ENCODE results near the gene ROM1.
"Not testable (repeated sequence)": the region's sequence is repeated elsewhere in the genome, so short reads cannot be mapped to it uniquely, and the experiment has no call there.

ROM1 gene, protein sequence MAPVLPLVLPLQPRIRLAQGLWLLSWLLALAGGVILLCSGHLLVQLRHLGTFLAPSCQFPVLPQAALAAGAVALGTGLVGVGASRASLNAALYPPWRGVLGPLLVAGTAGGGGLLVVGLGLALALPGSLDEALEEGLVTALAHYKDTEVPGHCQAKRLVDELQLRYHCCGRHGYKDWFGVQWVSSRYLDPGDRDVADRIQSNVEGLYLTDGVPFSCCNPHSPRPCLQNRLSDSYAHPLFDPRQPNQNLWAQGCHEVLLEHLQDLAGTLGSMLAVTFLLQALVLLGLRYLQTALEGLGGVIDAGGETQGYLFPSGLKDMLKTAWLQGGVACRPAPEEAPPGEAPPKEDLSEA

DNA sequence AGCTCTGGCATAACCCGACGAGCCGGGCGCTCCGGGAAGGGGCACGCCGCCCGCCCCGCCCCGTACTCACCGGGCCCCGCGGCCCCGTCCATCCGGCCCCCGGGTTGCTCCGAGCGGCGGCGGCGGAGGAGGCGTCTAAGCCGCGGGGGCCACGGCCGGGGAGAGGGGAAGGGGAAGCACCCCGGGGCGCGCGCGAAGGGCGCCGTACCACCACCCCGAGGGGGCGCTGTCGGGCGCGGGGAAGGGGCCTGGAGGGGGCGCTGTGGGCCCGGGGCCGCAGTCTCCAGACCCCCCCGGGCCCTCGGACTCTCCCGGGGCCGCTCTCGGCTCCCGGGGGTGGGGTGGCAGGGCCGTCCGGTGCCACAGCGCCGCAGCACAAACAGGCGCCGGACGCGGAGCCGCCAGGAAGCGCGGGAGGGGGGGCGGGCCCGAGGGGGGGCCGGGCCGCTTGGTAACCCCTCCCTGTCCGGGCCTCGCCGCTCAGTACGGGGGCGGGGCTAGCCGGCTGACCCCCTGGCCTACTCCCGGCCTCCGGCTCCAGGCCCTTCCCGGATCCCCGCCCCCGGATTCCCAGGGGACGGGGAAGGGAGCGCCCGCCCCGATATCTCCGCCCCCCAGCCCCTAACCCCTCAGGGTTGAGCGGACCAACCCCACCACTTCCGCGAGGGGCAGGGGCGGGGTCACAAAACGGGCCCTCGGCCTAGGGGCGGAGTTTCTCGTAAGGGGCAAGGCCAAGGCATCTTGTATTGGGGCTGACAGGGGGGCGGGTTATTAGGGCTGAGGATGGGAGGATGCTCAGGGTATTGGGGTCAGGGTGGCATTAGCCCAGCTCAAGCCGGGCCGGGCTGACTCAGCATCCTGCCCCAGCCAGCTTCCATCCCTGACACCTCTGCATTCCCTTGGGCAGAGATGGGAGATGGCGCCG is at the start of gene ROM1, which contains the start of gene EML3:
Gene ROM1, plus strand, starts transcription at position 892 of the 925 bp plus-strand sequence. Its CDS starts 25 bp downstream, at position 917.
Gene EML3, minus strand, starts transcription at position 410 of the 925 bp plus-strand sequence. Its CDS starts 318 bp downstream, at position 92.
- DNase-seq (ENCODE audit: low read depth) = peak; percentile 87

DNA sequence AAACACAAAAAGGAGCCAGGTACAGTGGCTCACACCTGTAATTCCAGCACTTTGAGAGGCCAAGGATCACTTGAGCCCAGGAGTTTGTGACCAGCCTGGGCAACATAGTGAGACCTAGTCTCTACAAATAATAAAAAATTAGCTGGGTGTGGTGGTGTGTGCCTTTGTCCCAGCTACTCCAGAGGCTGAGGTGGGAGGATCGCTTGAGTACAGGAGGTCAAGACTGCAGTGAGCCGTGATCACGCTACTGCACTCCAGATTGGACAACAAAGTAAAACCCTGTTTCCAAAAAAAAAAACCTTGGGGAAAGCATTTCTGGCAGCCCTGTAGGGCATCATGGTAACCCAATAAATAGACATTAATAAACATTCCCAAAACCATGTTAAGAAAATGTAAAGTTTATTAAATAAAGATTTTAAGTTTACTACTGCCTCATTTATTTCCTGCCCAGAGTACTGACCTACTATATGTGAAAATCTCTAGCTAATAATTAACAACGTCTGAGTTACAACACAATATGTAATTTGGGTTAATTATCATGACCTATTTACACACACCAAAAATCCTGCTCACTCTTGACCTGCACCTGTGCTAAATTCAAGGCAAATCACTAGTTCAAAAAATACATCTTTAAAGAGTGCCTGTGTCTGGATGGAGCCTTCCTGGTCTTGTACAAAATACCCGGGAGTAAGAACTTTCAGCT is 47.8 kb upstream of the ROM1 start:
- no peak for DNase-seq (ENCODE audit: low read depth)

DNA sequence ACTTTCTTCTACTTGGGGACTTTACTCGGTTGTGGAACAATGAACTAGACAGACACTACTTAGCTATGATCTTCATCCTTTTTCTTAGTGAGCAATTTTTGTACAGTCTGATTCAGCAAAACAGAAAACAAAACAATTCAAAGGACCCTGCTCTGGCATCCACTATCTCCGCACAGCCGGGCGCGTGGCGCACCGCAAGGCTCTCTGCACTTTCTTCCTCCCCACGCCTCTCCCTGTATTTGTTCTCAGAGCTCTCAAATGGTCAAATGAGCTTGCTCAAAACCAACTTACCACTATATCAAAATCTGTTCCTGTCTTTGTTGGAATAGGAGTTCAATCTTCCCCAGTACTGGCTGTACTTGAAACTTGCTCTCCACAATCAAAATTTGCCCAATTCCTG is 46.8 kb upstream of the ROM1 start:
- DNase-seq (ENCODE audit: low read depth) = no peak

DNA sequence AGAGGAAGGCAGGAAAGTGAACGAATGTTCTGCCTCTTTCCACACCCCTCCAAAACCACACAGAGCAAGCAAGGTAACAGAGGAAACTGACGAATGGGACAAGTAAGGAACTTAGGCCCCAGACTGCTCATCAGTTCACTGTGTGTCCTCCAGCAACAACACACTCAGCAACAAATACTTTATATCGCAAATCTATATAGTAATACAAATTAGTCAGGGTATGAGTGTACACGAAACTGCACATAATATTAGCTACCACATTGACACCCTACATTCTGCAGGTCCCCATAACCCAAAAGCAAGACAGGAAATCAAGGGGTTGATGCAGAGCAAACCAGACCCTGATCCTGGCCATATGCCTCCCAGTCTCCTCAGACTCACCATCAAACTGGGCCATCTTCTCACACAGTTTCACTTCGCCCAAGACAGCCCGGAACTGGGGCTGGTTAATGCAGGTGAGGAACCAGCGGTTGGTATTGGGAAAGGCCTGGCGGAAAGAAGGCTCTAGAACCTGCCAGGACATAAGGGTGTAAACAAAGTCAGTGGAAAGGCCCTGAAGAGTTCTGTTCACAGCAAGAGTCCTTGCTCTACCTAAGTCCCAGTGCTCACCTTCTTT is 45.9 kb upstream of the ROM1 start:
- no peak for DNase-seq (ENCODE audit: low read depth)

DNA sequence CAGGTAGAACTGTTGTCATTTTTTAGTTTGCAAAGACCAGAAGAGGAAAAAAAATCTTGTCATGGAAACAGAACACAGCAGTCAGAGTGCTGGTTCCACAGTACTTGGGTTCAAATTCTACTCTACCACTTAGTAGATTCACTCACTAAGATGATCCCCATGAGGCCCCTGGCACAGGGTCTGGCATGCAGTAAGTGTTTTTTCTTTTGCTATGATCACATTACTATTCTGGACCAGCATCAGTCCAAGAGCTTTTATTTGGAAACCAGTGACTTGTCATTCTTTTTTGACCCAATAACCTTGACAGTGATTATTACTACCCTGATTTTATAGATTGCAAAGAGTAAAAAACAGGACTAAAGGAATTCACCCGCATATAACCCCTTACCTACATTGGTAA is 43.4 kb upstream of the ROM1 start:
- no peak for DNase-seq (ENCODE audit: low read depth)

DNA sequence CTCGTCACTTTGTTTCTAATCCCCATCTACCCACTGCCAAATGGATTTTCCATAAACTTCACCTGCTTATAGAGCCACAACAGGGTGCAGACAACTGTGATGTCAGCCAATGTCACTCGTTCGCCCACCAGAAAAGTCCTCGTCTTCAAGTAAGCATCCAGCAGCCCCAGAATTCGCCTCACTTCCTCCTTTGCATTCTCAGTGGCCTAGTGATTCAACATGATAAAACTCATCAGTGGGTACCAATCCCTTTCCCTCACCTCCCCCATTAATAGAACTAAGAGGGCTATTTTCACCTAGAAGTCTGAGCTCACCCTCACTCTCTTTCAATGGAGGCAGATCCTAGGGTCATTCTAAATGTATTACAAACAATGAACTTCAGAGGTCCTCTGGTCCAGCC is 42.2 kb upstream of the ROM1 start:
- not testable (repeated sequence) for DNase-seq (ENCODE audit: low read depth)

DNA sequence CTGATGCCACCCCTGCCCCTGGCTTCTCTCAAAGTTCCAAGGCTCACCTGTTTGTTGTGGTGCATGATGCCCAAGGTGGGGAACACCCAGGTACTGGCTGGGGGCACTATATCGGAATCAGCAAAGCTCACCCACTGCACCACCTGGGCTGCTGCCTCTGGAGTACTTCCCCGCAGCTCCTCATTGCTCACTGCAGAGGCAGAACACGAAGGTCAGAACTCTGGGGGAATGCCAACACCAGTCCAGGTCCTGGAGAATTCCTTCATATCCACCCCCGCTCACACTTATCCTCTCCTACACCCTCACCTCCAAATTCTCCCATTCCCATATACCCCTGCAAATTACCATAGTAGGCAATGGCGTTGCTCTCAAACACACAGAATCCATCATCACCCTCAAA is 41.6 kb upstream of the ROM1 start:
- DNase-seq (ENCODE audit: low read depth) = not testable (repeated sequence)

DNA sequence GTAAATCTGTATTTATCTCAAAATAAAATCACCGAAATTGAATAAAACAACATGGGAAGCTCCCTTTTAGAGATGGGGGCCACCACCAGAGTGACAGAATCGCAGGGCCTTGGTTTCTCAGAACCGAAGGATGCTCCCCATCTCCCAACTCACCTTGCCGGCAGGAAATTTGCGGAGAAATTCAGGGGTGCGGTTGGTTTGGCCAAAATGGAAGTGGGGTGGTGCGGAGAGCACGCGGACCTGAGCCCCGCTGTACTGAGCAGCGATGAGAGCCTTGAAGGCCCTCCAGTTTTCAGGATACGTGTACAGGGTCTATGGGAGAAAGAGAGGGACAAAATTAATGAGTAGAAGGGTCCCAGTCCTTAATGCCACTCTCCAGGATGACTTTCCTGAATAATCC is 40.6 kb upstream of the ROM1 start:
- DNase-seq (ENCODE audit: low read depth) = no peak

DNA sequence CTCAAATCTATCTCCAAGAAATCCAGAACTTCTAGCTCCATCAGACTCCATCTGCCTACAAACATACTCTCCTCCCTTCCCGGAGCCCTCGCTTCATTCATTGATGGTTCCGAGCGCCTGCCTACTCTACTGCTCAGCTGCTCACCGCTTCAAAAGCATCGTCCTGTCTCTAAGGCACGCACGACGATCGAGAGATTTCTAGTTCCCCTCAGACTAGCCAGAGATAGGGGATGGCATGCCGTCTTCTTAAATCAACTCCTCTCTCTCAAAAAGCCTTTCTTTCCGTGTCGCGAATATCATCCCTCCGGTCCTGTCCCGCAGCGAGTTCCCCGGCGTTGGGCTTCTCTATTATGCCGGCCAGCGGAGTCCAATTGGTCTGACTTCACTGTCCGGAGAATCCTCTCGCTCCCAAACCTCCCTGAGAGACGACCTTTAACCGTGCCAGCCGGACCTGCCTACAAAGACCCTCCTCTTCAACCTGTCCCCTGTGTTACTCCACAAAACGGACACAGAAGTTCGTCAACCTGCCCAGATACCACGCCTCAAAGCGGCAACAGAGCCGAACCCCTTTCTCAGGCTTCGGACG is 40.0 kb upstream of the ROM1 start:
- DNase-seq (ENCODE audit: low read depth) = no peak

DNA sequence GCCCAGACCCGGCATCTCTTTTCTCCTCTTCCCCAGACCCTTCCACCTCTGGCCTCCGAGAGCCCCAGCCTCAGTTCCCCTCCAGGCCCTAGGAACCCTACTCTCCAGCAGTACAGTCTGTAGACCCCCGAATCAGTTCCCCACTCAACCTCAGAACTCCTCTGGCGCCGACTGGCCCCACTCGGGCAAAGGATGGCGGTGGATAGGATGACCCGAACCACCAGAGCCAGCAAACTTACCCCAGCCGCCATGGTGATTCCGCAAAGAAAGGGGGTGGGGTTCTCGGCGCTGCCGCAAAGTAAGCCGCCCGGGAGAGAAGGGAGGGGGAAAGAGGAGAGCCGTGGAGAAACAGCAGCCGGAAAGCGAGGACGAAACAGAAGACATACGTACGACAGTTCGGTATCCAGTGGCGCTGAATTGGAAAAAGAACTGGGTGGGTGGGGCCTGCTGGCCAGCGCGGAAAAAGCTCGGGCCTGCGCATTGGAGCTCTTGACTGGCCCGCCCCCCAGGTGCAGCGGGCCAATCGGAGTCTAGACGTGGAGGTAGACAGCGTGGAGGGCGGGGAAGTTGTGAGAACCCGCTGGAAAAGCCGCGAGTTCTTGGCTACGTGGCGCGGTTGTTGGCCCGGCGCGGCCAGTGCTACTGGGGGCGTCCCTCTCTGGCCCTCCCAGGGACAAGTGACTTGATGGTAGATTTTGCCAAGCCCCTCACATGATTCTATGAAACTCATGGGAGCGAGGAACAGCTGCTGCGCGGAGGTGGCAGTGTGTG is 39.3 kb upstream of the ROM1 start, which contains the start of gene EEF1G:
Gene EEF1G, minus strand, starts transcription at position 300 of the 771 bp plus-strand sequence. Its CDS starts 49 bp downstream, at position 251.
- DNase-seq (ENCODE audit: low read depth) = peak; percentile 97

DNA sequence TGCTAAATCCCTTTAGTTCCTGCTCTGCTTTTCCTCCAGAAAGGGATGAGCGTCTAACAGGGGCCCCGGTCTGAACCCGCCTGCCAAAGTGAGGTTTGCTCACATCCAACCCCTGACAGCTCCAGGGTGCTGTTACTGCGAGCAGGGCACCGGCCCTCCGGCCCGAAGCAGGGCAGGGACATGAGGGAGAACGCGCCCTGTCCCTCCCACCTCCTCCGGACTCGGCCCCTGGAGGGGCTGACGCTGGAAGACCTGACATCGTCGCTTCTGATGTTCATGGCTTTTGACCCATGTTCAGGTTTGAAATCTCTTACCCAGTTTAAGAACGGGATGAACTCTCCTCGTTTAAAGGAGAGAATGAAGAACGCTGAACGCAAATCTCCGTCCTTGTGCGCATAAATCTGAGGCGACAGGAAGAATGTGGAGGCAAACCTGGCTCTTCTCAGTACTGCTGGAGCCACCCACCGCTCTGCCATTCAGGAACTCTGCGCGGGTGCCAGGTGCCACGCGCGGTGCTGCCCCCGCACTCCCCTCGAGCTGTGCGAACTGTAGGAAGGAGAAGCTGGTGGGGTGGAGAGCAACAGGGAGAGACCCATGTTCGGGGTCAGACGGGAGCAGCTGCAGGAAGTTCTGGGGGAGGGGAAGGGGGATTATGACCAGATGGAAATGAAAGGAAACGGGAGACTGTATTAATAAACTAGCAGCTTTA is 38.5 kb upstream of the ROM1 start:
- DNase-seq (ENCODE audit: low read depth) = no peak

DNA sequence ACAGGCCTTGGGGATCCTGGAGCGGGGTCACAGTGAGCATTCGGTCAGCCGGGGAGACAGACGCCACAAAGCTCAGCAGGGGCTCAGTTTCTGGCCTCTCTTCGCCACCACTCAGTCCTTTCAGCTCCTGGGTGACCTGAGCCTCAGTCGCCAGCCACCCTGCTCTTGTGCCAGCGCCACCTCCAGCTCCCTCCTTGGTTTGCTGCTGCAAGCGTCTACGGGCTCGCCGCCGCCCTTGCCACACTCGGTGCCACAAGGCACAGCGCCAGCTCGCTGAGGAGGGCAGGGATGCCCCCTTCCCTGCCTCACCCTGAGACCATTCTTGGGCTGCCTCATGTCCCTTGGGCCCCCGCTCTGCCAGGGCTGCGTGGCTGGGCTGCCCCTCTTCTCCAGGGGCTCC is 37.9 kb upstream of the ROM1 start:
- no peak for DNase-seq (ENCODE audit: low read depth)

DNA sequence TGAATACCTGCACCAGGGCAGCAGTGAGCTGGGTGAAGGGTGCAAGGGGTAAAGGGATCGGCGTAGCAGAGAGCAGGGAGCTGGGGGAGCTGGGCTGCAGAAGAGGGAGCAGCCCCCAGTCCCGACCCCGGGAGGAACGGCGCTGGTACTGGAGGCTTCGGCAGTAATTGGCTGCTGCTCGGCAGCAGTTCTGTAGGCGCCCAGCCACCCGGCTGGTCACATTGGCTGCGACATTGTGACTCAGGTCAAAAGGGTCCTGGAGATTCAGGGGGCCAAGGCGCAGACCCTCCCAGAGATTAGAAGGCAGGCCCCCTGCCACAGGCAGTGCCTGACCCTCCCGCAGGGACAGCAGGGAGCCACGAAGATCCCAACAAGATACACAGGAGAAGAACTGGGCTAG is 37.2 kb upstream of the ROM1 start:
- no peak for DNase-seq (ENCODE audit: low read depth)

DNA sequence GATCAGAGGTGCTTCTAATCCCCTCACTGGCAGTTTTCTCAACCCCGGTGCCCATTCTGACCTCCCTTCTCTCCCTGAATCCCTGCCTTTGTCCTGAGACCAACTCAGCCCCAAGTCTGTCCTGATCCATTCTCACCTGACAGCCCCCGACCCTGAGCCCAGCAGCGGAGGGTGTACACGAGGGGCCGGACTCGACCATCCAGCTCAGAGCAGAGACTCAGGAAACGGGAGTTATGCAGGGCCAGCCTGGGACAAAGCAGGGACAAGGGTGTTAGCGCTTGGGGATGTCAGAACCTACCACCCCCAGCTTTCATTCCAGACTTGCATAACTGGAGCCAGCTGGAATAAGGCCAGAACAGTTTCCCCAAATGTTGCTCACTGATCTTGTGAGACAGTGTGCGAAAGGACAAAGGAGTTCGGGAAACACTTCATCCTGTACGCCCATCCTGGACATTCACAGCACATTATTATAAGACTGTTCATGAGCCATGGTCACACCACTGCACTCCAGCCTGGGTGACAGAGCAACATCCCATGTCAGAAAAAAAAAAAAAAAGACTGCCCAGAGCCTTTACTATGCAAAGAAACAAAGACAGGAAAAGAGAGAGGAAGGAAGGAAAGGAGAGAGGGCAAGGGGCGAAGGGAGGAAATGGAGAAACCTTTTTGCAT is 35.9 kb upstream of the ROM1 start:
- no peak for DNase-seq (ENCODE audit: low read depth)

DNA sequence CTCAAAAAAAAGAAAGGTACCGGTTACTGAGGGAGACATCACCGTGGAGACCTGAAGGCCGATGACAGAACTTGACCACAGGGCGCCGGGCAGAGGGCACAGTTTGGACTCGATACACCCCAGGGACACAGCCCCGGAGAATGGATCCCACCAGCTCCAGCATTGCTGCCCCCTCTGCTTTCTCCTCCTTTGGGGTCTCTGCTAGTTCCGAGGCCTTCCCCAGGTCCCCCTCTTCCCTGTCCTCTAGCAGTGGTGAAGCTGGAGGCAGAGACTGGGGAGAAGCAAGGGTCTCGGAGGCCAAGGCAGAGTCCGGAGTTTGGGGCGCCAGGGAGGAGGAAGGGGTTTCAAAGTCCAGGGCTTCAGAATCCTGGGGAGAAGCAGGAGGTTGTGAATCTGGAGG is 34.5 kb upstream of the ROM1 start:
- no peak for DNase-seq (ENCODE audit: low read depth)

DNA sequence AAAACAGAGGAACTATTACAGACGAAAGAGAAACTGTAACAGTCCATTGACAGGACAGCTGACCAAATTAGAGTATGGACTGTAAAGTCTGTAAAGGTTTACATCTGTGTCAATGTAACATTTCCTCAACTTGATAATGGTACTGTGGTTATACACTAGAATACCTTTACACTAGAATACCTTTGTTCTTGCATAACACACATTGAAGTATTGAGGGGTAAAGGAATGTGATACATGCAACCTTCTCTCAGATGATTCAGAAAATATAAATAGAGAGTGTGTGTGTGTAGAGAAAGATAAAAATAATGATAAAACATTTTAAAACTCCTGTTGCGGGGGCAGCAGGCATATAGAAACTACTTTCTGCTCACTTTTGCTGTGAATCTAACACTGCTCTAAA is 33.8 kb upstream of the ROM1 start:
- no peak for DNase-seq (ENCODE audit: low read depth)

DNA sequence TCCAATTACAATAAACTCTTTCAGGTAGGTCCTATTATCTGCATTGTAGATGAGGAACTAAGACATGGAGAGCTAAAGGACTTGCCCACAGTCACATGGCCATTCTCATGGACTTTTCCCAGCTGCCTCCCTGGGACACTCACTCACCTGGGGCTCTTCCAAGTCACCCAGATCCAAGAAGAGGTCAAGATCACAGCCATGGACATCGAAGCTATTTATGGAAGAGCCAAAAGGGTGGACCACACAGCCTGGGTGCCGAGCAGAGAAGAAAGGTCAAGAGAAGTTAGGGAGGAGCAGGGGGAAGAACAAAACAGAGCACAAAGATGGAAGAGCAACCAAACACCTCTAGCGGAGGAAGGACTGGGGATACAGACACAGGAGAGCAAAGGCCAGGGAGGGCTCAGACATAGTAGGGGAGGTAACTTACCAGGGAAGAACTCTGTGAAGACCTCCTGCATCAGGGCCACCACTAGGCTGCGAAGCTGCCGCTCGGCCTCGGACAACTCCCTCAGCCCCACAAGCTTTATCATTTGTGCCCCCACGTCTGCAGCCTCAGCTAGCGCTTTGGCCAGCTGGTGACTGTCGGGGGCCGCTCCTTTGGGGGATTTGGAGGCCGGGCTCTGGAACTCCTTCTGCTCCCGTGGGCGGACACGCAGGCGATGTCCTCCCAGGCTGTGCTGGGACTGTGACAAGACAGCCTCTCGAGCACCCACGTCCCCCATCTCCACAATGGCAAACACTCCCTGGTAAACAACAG is 31.9 kb upstream of the ROM1 start:
- DNase-seq (ENCODE audit: low read depth) = no peak

DNA sequence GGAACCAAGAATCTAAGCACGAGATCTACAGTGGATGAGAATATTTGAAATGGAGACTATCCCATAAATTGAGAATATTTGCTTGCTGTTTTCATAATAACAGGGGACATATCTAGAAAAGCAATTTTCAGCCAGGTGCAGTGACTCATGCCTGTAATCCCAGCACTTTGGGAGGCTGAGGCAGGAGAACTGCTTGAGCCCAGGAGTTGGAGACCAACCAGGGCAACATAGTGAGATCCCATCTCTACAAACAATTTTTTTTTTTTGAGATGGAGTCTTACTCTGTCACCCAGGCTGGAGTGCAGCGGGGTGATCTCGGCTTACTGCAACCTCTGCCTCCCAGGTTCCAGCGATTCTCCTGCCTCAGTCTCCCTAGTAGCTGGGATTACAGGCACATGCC is 31.3 kb upstream of the ROM1 start:
- not testable (repeated sequence) for DNase-seq (ENCODE audit: low read depth)

DNA sequence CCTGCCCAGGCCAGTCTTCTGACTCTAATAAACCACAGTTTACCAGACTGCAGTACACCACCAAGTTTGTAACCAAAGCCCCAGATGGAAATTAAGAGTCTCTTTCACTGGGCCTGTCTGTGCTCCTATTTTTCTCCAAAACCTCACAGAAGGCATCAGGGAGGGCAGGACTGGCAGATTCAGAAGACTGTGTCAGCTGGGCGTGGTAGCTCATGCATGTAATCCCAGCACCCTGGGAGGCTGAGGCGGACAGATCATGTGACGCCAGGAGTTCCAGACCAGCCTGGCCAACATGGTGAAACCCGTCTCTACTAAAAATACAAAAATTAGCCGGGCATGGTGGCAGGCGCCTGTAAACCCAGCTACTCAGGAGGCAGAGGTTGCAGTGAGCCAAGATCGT is 27.7 kb upstream of the ROM1 start:
- not testable (repeated sequence) for DNase-seq (ENCODE audit: low read depth)

All from activated T-cell treated with anti-CD3 and anti-CD28 coated beads for 48 hours (primary cell).